Natural killer cell (primary cell): ENCODE measurements around the gene HSF2BP. TPM values are rescaled to one million over a fixed set of nuclear protein-coding genes. Genes with fewer than 3 reads are reported as not detected.

Experiments
- ATAC-seq, 3 donors: fragments of 150-1000 bp in 2 of 3; fragments of 200-7000 bp in 1 of 3; cut with Tn5 transposase; 1 replicate in 1 of 3; 2 replicates in 2 of 3; pipeline ENCODE4 v1.10.0; 2021; ENCODE audit warnings: mild to moderate bottlenecking in 2 of 3, moderate library complexity in 2 of 3
- DNase-seq, 2 donors: peaks; one replicate each; pipeline versions ENCODE4 v3.0.0 to v3.0.0-alpha.2; 2013 to 2021; ENCODE audit warnings: mixed read lengths in 1 of 2
- H3K27ac ChIP-seq: one replicate; pipeline ENCODE4 v1.5.1; 2013; ENCODE audit warnings: mild to moderate bottlenecking, low read length
- H3K27me3 ChIP-seq: one replicate; pipeline ENCODE4 v1.6.1; 2013; ENCODE audit warnings: low read length; ENCODE audit not compliant: control insufficient read depth, insufficient read depth
- H3K36me3 ChIP-seq: one replicate; pipeline ENCODE4 v1.6.1; 2013; ENCODE audit warnings: low read length; ENCODE audit not compliant: control insufficient read depth, insufficient read depth
- H3K4me1 ChIP-seq: one replicate; pipeline ENCODE4 v1.6.1; 2013; ENCODE audit warnings: low read length; ENCODE audit not compliant: control insufficient read depth, insufficient read depth
- H3K4me3 ChIP-seq: one replicate; pipeline ENCODE4 v1.5.1; 2013; ENCODE audit warnings: low read length
- H3K9me3 ChIP-seq: one replicate; pipeline ENCODE4 v1.6.1; 2013; ENCODE audit warnings: low read length; ENCODE audit not compliant: control insufficient read depth, insufficient read depth
- H3K27ac Mint-ChIP-seq, 2 donors: one replicate each; pipeline ENCODE4 v1.8.0; 2022; ENCODE audit warnings: mild to moderate bottlenecking in 2 of 2, mixed read lengths in 2 of 2, moderate library complexity in 1 of 2
- H3K27me3 Mint-ChIP-seq, 2 donors: one replicate each; pipeline ENCODE4 v1.8.0; 2022; ENCODE audit warnings: low read depth in 2 of 2, mixed read lengths in 2 of 2
- H3K36me3 Mint-ChIP-seq: one replicate; pipeline ENCODE4 v1.8.0; 2022; ENCODE audit warnings: mixed read lengths
- H3K4me1 Mint-ChIP-seq, 2 donors: one replicate each; pipeline ENCODE4 v1.8.0; 2022; ENCODE audit warnings: mixed read lengths in 2 of 2
- H3K4me3 Mint-ChIP-seq: one replicate; pipeline ENCODE4 v1.8.0; 2022; ENCODE audit warnings: mild to moderate bottlenecking, moderate library complexity, mixed read lengths
- H3K9me3 Mint-ChIP-seq, 2 donors: one replicate each; pipeline ENCODE4 v1.8.0; 2022; ENCODE audit warnings: mixed read lengths in 2 of 2
- WGBS: methylation state at CpG from one replicate; pipeline ENCODE4 v1.1.7; 2013; ENCODE audit warnings: missing lambda C conversion rate; ENCODE audit not compliant: insufficient coverage; 5-methylcytosine and 5-hydroxymethylcytosine counted together
- intact Hi-C: fragments of 100-400 bp; cut with micrococcal nuclease; formaldehyde crosslinking; loops from one replicate; pipeline ENCODE4 v1.14.2; 2022
- total RNA-seq, 4 donors: library from RNA; stranded (reverse); fragments of 120-200 nt in 1 of 4; gene quantifications; one replicate each; pipeline versions ENCODE4 v1.2.3 to v1.2.4, GENCODE V29; 2013 to 2022
- TF ChIP-seq, protein P1 (sequence below): fragments of 200-600 bp; IDR thresholded peaks from one replicate; pipeline ENCODE4 v1.8.0; 2022; ENCODE audit warnings: antibody characterized with exemption

HSF2BP gene
- total RNA-seq, 3 donors from 2014 or later (not counting 1 experiment from before 2014, with no cell fraction given), result 0.33 to 0.39 TPM; not detected in 1

- H3K9me3 ChIP-seq, result no peaks in the 10 kb centered on the region
- ATAC-seq (no peak), DNase-seq (no peak)
- Mint-ChIP-seq H3K9me3 (no peaks in the 10 kb centered on the region), H3K27ac (no peak overlapping the region), H3K4me1 (no peaks in the 10 kb centered on the region), H3K4me3 (no peak overlapping the region), H3K27me3 (peaks cover 16 to 17% of the 10 kb centered on the region in 2 donors), H3K36me3 (no peaks in the 10 kb centered on the region)
- H3K27me3 ChIP-seq, result no peaks in the 10 kb centered on the region
- H3K27ac ChIP-seq, result no peak overlapping the region
- TF ChIP-seq, protein P1, sequence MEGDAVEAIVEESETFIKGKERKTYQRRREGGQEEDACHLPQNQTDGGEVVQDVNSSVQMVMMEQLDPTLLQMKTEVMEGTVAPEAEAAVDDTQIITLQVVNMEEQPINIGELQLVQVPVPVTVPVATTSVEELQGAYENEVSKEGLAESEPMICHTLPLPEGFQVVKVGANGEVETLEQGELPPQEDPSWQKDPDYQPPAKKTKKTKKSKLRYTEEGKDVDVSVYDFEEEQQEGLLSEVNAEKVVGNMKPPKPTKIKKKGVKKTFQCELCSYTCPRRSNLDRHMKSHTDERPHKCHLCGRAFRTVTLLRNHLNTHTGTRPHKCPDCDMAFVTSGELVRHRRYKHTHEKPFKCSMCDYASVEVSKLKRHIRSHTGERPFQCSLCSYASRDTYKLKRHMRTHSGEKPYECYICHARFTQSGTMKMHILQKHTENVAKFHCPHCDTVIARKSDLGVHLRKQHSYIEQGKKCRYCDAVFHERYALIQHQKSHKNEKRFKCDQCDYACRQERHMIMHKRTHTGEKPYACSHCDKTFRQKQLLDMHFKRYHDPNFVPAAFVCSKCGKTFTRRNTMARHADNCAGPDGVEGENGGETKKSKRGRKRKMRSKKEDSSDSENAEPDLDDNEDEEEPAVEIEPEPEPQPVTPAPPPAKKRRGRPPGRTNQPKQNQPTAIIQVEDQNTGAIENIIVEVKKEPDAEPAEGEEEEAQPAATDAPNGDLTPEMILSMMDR, result no peak
- H3K4me3 ChIP-seq, result no peak overlapping the region
- H3K4me1 ChIP-seq, result peaks cover 4% of the 10 kb centered on the region
- WGBS, result 91% methylated on average over 1 of the region's 3 CpGs
- intact Hi-C loops, result no loop called here
- no peaks in the 10 kb centered on the region for H3K36me3 ChIP-seq
These were observed 83.8 kb downstream of the HSF2BP start for GRCh38 chr21:43575473-43575844.

DNA sequence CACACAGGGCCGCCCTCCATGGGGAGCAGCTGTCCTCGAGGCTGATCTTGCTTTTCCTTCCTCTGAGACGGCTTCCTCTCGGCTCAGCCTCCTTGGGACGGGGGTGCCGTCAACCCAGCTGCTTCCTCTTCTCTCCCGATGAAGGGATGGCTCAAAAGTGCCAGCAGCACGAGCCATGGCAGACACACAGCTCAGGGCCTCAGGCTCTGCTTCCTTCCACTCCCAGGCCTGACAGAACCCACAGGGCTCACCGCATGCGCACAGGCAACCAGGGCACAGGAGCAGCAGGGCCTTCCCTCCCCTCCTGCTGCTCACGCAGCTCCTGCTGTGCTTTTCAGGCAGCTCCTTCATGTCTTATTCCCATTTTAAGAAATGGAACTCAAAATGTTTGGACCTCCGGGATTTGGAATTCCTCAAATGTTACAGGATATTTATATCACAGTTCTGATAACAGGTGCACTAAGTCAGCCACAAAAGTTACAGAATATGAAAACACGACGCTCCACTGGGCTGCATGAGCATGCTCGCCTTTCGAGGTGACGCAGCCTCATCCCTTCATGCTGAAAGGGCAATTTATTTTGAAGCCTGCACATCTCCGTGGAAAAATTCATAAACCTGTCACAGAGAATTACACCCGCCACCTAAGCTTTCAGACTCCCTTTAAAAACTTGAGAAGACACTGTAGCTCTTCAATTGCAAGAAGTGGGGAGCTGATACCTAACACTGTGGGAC lies 84.4 kb downstream of the HSF2BP start:
- DNase-seq, result no peak
- H3K4me3 Mint-ChIP-seq, result no peak overlapping the region
- peaks cover 4% of the 10 kb centered on the region for H3K4me1 ChIP-seq
- H3K9me3 ChIP-seq, result no peaks in the 10 kb centered on the region
- 46% methylated on average over 19 of the region's 19 CpGs for WGBS
- no peak overlapping the region for H3K27ac Mint-ChIP-seq
- no peaks in the 10 kb centered on the region for H3K27me3 ChIP-seq
- no peak overlapping the region for H3K4me3 ChIP-seq
- H3K4me1 Mint-ChIP-seq, result no peaks in the 10 kb centered on the region
- no peaks in the 10 kb centered on the region for H3K9me3 Mint-ChIP-seq
- TF ChIP-seq, protein P1, result no peak
- H3K36me3 Mint-ChIP-seq, result no peaks in the 10 kb centered on the region
- no peak overlapping the region for H3K27ac ChIP-seq
- intact Hi-C loops, result no loop called here
- ATAC-seq, result no peak
- peaks cover 13 to 16% of the 10 kb centered on the region in 2 donors for H3K27me3 Mint-ChIP-seq
- no peaks in the 10 kb centered on the region for H3K36me3 ChIP-seq

DNA sequence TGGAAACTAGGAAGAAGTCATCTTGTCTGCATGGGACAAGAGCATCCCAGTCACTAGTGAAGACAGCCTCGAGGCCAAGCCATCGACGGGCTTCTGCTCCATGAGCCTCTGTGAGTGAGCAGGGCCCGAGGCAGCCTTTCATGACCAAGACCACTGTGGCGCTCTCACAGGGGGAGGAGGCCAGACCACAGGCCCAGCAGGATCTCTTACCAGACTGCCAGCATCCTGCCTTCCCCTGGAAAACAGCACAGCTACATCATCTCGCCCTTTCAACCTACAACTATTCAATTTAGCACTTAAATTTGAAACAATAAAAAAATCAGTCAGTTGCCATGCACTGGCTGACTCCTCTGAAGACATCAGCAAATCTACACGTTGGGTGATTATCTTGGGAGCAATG lies 85.4 kb downstream of the HSF2BP start:
- no peaks in the 10 kb centered on the region for H3K27me3 ChIP-seq
- no peak overlapping the region for H3K27ac ChIP-seq
- H3K9me3 Mint-ChIP-seq, result no peaks in the 10 kb centered on the region
- H3K27ac Mint-ChIP-seq, result no peak overlapping the region
- ATAC-seq, result no peak
- H3K27me3 Mint-ChIP-seq, result peaks cover 11 to 16% of the 10 kb centered on the region in 2 donors
- H3K4me3 Mint-ChIP-seq, result no peak overlapping the region
- no peaks in the 10 kb centered on the region for H3K36me3 Mint-ChIP-seq
- TF ChIP-seq, protein P1, result no peak
- H3K4me1 ChIP-seq, result peaks cover 4% of the 10 kb centered on the region
- 83% methylated on average over 7 of the region's 7 CpGs for WGBS
- no peak overlapping the region for H3K4me3 ChIP-seq
- DNase-seq, result no peak
- no peaks in the 10 kb centered on the region for H3K9me3 ChIP-seq
- no peaks in the 10 kb centered on the region for H3K36me3 ChIP-seq
- H3K4me1 Mint-ChIP-seq, result no peaks in the 10 kb centered on the region
- intact Hi-C loops, result no loop called here

- TF ChIP-seq, protein P1, result no peak
- no peak overlapping the region for H3K27ac Mint-ChIP-seq
These were observed 86.8 kb downstream of the HSF2BP start for GRCh38 chr21:43572446-43572845.

More at GRCh38 chr21:43572446-43572845, 86.8 kb downstream of the HSF2BP start:
- ATAC-seq (peak in 1 of 3 donors; percentile 17), DNase-seq (no peak)
- Mint-ChIP-seq H3K9me3 (no peaks in the 10 kb centered on the region), H3K4me1 (no peaks in the 10 kb centered on the region), H3K4me3 (no peak overlapping the region), H3K27me3 (peaks cover 9 to 11% of the 10 kb centered on the region in 2 donors), H3K36me3 (no peaks in the 10 kb centered on the region)
- H3K4me3 ChIP-seq, result no peak overlapping the region
- H3K36me3 ChIP-seq, result no peaks in the 10 kb centered on the region
- H3K4me1 ChIP-seq, result peaks cover 4% of the 10 kb centered on the region
- WGBS, result 84% methylated on average over 5 of the region's 5 CpGs
- no peaks in the 10 kb centered on the region for H3K9me3 ChIP-seq
- H3K27ac ChIP-seq, result no peak overlapping the region
- no peaks in the 10 kb centered on the region for H3K27me3 ChIP-seq
- intact Hi-C loops, result no loop called here
